Endothelial cell of umbilical vein (primary cell): ENCODE measurements around the gene AMN. TPM values are rescaled to one million over a fixed set of nuclear protein-coding genes. Genes with fewer than 3 reads are reported as not detected.

Experiments
- BruUV-seq: library from RNA; stranded (reverse); fragments of 400-500 nt; replicated peaks from 2 replicates; lab custom pipeline; 2021; lab: Mats Ljungman, UMichigan
- CTCF ChIA-PET: fragments of 300-600, 350-600 bp; sonication (Branson Sonifier 250); formaldehyde crosslinking; loops from one replicate; lab custom pipeline; 2021; ENCODE audit warnings: antibody characterized with exemption, inconsistent platforms; lab: Charles Lee
- POLR2A ChIA-PET: fragments of 300-600, 350-600 bp; sonication (Branson Sonifier 250); formaldehyde crosslinking; loops from one replicate; lab custom pipeline; 2021; ENCODE audit warnings: antibody characterized with exemption, inconsistent platforms; lab: Charles Lee
- DNase-seq: peaks from one replicate; pipeline ENCODE4 v3.0.0-alpha.2; 2011; ENCODE audit warnings: low read depth, low spot score
- FAIRE-seq: peaks from 2 replicates; lab custom pipeline; 2011; peaks lifted over from hg19 to GRCh38; lab: Jason Lieb, UNC
- H2AFZ ChIP-seq: 2 replicates; pipeline ENCODE4 v1.6.0; 2012; ENCODE audit warnings: low read depth, low read length, control low read depth, inconsistent platforms
- H3K27ac ChIP-seq: 2 replicates; pipeline ENCODE4 v1.5.1; 2011; ENCODE audit warnings: low read depth, mild to moderate bottlenecking, control low read depth, low read length, moderate library complexity; ENCODE audit not compliant: insufficient read depth
- H3K27me3 ChIP-seq, 2 experiments: 2 replicates each; pipeline versions ENCODE4 v1.6.0 to v1.6.1; 2011; ENCODE audit warnings: low read length in 2 of 2, mixed read lengths in 1 of 2; ENCODE audit not compliant: control insufficient read depth in 2 of 2, insufficient read depth in 2 of 2
- H3K36me3 ChIP-seq, 2 experiments: 2 replicates in 1 of 2; 3 replicates in 1 of 2; pipeline ENCODE4 v1.5.1; 2011; ENCODE audit warnings: low read length in 2 of 2, mild to moderate bottlenecking in 1 of 2, moderate library complexity in 1 of 2; ENCODE audit not compliant: control insufficient read depth in 2 of 2, insufficient read depth in 2 of 2; ENCODE audit errors: extremely low read depth in 1 of 2
- H3K4me1 ChIP-seq: 3 replicates; pipeline ENCODE4 v1.5.1; 2011; ENCODE audit warnings: mild to moderate bottlenecking, low read length; ENCODE audit not compliant: control insufficient read depth, insufficient read depth; ENCODE audit errors: extremely low read depth
- H3K4me2 ChIP-seq: 2 replicates; pipeline ENCODE4 v1.6.1; 2011; ENCODE audit warnings: low read length, control low read depth, mixed read lengths; ENCODE audit not compliant: insufficient read depth
- H3K4me3 ChIP-seq, 3 experiments: fragments of 200-600 bp in 1 of 3; sonication (generic), shearing (Covaris generic) in 1 of 3; replicated peaks in 1 of 3; 2 replicates each; pipeline ENCODE4 v1.5.1; 2011 to 2016; ENCODE audit warnings: control low read depth in 3 of 3, low read length in 3 of 3, mild to moderate bottlenecking in 2 of 3, inconsistent platforms in 1 of 3, low read depth in 1 of 3, moderate library complexity in 1 of 3; ENCODE audit not compliant: insufficient read depth in 1 of 3
- H3K79me2 ChIP-seq: 2 replicates; pipeline ENCODE4 v1.6.0; 2012; ENCODE audit warnings: low read length, inconsistent platforms; ENCODE audit not compliant: control insufficient read depth, insufficient read depth
- H3K9ac ChIP-seq: replicated peaks from 2 replicates; pipeline ENCODE3; 2011; ENCODE audit warnings: low read length, control low read depth; ENCODE audit not compliant: insufficient read depth; ENCODE audit errors: extremely low read depth
- H3K9me1 ChIP-seq: replicated peaks from 3 replicates; pipeline ENCODE4 v1.6.0; 2011; ENCODE audit warnings: mild to moderate bottlenecking, low read length; ENCODE audit not compliant: control insufficient read depth, insufficient read depth; ENCODE audit errors: extremely low read depth
- H3K9me3 ChIP-seq: replicated peaks from 2 replicates; pipeline ENCODE4 v1.5.1; 2012; ENCODE audit warnings: low read length, inconsistent platforms; ENCODE audit not compliant: control insufficient read depth, insufficient read depth
- H4K20me1 ChIP-seq: replicated peaks from 2 replicates; pipeline ENCODE3; 2011; ENCODE audit warnings: mild to moderate bottlenecking, low read length; ENCODE audit not compliant: control insufficient read depth, insufficient read depth; ENCODE audit errors: extremely low read depth
- EZH2 ChIP-seq: IDR thresholded peaks from 2 replicates; pipeline ENCODE4 v1.6.1; 2012; ENCODE audit warnings: borderline replicate concordance, low read depth, mild to moderate bottlenecking, moderate library complexity, low read length, inconsistent platforms; ENCODE audit not compliant: severe bottlenecking
- FOS ChIP-seq: IDR thresholded peaks from 2 replicates; pipeline ENCODE4 v1.6.1; 2011; ENCODE audit warnings: mild to moderate bottlenecking, low read length, moderate library complexity, borderline replicate concordance; ENCODE audit not compliant: insufficient read depth
- GATA2 ChIP-seq: IDR thresholded peaks from 2 replicates; pipeline ENCODE4 v1.7.0; 2011; ENCODE audit warnings: low read depth, mild to moderate bottlenecking, moderate library complexity, mixed read lengths, low read length; ENCODE audit not compliant: insufficient read length, insufficient read depth
- JUN ChIP-seq: IDR thresholded peaks from 2 replicates; pipeline ENCODE4 v1.6.1; 2011; ENCODE audit warnings: borderline replicate concordance, low read depth; ENCODE audit not compliant: insufficient read length, insufficient read depth
- MYC ChIP-seq: IDR thresholded peaks from one replicate; pipeline ENCODE4 v1.6.1; 2011; ENCODE audit warnings: mild to moderate bottlenecking, low read depth, low read length
- POLR2A ChIP-seq: IDR thresholded peaks from 2 replicates; pipeline ENCODE4 v1.6.1; 2012; ENCODE audit warnings: low read depth, mild to moderate bottlenecking, control low read depth, low read length
- POLR2AphosphoS5 ChIP-seq: IDR thresholded peaks from 2 replicates; pipeline ENCODE4 v1.6.1; 2012; ENCODE audit warnings: low read depth, mild to moderate bottlenecking, control low read depth, low read length, moderate library complexity; ENCODE audit not compliant: insufficient read depth
- dilution Hi-C: fragments of 300-500 bp; cut with MboI; formaldehyde crosslinking; loops from one replicate; pipeline ENCODE4 v1.15.0; 2019; ENCODE audit warnings: low sequenced_read_pairs; ENCODE audit not compliant: extremely low pct_ligation_motif_present
- intact Hi-C: fragments of 100-400 bp; cut with micrococcal nuclease; formaldehyde crosslinking; loops from one replicate; pipeline ENCODE4 v1.10.0; 2022
- polyA plus RNA-seq, 4 experiments: library from polyadenylated mRNA; depleted of rRNA in 3 of 4; stranded (reverse) in 3 of 4; unstranded in 1 of 4; fragments of >200 nt; gene quantifications; 2 replicates each; pipeline versions ENCODE4 v1.2.1 to v1.2.3, GENCODE V29; 2011 to 2012; ENCODE audit warnings: missing spikeins in 1 of 4
- total RNA-seq: library from RNA; stranded (reverse); gene quantifications from 2 replicates; pipeline ENCODE4 v1.2.3, GENCODE V29; 2021
- TF ChIP-seq, protein P1 (sequence below): IDR thresholded peaks from 2 replicates; pipeline ENCODE4 v1.6.1; 2011; ENCODE audit not compliant: insufficient read depth, insufficient read length
- TF ChIP-seq, protein P2 (sequence below), 2 donors: IDR thresholded peaks; 1 replicate in 1 of 2; 2 replicates in 1 of 2; pipeline ENCODE4 v1.5.1; 2011; ENCODE audit warnings: low read length in 2 of 2, mild to moderate bottlenecking in 2 of 2, moderate library complexity in 2 of 2, control low read depth in 1 of 2, inconsistent platforms in 1 of 2, low read depth in 1 of 2; ENCODE audit not compliant: insufficient read depth in 1 of 2; ENCODE audit errors: extremely low read depth in 1 of 2

Gene AMN
- total and polyA plus RNA-seq, 2 donors (not counting 3 experiments of a cell fraction or from before 2014, with no cell fraction given) = 0.03 TPM; not detected in 1

DNA sequence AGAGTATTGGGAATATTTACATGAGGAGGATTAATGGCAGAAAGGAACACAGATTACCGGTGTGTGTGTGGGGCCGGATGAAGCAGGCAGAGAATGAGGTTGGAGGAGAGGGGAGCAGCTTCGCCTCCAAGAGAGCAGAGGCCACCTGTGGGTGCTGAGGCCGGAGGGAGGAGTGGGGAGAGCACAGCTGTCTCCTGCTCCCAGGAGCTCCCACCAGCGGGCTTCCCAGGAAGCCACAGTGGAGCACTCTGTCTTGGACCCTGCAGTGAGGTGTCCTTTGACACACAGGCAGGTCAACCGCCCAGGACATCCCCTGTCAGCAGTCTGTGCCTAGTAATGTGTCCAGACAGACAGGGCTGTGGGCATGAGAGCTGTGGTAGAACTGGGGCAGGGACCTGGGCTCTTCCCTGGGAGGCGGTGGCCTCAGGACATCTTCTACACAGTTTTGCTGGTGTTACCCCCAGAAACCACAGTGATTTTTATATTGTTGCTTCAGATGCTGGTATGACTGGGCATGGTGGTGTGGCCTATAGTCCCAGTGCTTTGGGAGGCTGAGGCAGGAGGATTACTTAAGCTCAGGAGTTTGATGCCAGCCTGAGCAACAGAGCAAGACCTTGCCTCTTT, 18.5 kb upstream of the AMN start:
- no TSS peak for BruUV-seq

More for the DNA sequence above, 18.5 kb upstream of the AMN start:
- Histone ChIP-seq H3K9ac (no peak overlapping the region), H4K20me1 (no peaks in the 10 kb centered on the region), H3K4me1 (no peaks in the 10 kb centered on the region), H3K36me3 (peaks cover 0 to 15% of the 10 kb centered on the region in 2 experiments), H2AFZ (no peak overlapping the region), H3K9me1 (no peaks in the 10 kb centered on the region), H3K27me3 (no peaks in the 10 kb centered on the region), H3K9me3 (no peaks in the 10 kb centered on the region), H3K4me2 (no peak overlapping the region), H3K4me3 (no peak overlapping the region), H3K79me2 (no peaks in the 10 kb centered on the region), H3K27ac (no peak overlapping the region)
- POLR2A ChIA-PET = no interaction called here
- CTCF ChIA-PET = interaction anchor here (1.1 kb wide), 1 partner anchor 14 kb away, joined by 3 read pairs; no protein-coding TSS in a partner anchor
- intact Hi-C loops = no loop called here
- dilution Hi-C loops = no loop called here
- no peak for DNase-seq
- no peak for TF ChIP-seq MYC
- TF ChIP-seq EZH2 = no peak
- TF ChIP-seq GATA2 = no peak
- TF ChIP-seq, protein P1, sequence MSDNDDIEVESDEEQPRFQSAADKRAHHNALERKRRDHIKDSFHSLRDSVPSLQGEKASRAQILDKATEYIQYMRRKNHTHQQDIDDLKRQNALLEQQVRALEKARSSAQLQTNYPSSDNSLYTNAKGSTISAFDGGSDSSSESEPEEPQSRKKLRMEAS = no peak
- no peak for TF ChIP-seq JUN
- no peak for TF ChIP-seq POLR2A
- TF ChIP-seq, protein P2, sequence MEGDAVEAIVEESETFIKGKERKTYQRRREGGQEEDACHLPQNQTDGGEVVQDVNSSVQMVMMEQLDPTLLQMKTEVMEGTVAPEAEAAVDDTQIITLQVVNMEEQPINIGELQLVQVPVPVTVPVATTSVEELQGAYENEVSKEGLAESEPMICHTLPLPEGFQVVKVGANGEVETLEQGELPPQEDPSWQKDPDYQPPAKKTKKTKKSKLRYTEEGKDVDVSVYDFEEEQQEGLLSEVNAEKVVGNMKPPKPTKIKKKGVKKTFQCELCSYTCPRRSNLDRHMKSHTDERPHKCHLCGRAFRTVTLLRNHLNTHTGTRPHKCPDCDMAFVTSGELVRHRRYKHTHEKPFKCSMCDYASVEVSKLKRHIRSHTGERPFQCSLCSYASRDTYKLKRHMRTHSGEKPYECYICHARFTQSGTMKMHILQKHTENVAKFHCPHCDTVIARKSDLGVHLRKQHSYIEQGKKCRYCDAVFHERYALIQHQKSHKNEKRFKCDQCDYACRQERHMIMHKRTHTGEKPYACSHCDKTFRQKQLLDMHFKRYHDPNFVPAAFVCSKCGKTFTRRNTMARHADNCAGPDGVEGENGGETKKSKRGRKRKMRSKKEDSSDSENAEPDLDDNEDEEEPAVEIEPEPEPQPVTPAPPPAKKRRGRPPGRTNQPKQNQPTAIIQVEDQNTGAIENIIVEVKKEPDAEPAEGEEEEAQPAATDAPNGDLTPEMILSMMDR (IDR thresholded peaks at IDR 0.05; ENCODE audit: extremely low read depth in 1 of 2, insufficient read depth in 1 of 2, low read depth in 1 of 2, low read length in 2 of 2) = no peak
- no peak for TF ChIP-seq POLR2AphosphoS5
- TF ChIP-seq FOS = no peak
- FAIRE-seq = no peak
